Stimulated activated CD8-positive, alpha-beta memory T cell treated with anti-CD3 and anti-CD28 coated beads, Interleukin-4, amount 100 ng/mL, for 1 hour (primary cell): Measurements from ENCODE around the gene PRKCA.
"Not testable (repeated sequence)": the region's sequence is repeated elsewhere in the genome, so short reads cannot be mapped to it uniquely, and the experiment has no call there.

Source experiments
- DNase-seq, 2 donors: peaks; one replicate each; pipeline ENCODE4 v3.0.0-alpha.2; 2020; ENCODE audit warnings: low read depth in 2 of 2, low spot score in 1 of 2

Gene PRKCA

GRCh38 chr17:66324381-66325004 is 22.1 kb downstream of the PRKCA start:
- DNase-seq = not testable (repeated sequence)

- no peak for DNase-seq
Observed at GRCh38 chr17:66326476-66327047, 24.1 kb downstream of the PRKCA start.

- no peak for DNase-seq
Observed at GRCh38 chr17:66330646-66331037, 28.2 kb downstream of the PRKCA start.

- no peak for DNase-seq
Observed at GRCh38 chr17:66331038-66331816, 28.8 kb downstream of the PRKCA start.

- no peak for DNase-seq
Observed at GRCh38 chr17:66335797-66336196, 33.4 kb downstream of the PRKCA start.

- no peak for DNase-seq
Observed at GRCh38 chr17:66337268-66337667, 34.9 kb downstream of the PRKCA start.

- no peak for DNase-seq
Observed at GRCh38 chr17:66337866-66338485, 35.6 kb downstream of the PRKCA start.

GRCh38 chr17:66338937-66339336 is 36.5 kb downstream of the PRKCA start:
- no peak for DNase-seq

- no peak for DNase-seq
Observed at GRCh38 chr17:66339561-66339960, 37.1 kb downstream of the PRKCA start.

GRCh38 chr17:66340720-66341119 is 38.3 kb downstream of the PRKCA start:
- DNase-seq = no peak

GRCh38 chr17:66341462-66341861 is 39.0 kb downstream of the PRKCA start:
- no peak for DNase-seq

- not testable (repeated sequence) for DNase-seq
Observed at GRCh38 chr17:66342263-66342662, 39.9 kb downstream of the PRKCA start.

GRCh38 chr17:66343531-66344078 is 41.2 kb downstream of the PRKCA start:
- no peak for DNase-seq

- no peak for DNase-seq
Observed at GRCh38 chr17:66344473-66344872, 42.1 kb downstream of the PRKCA start.

GRCh38 chr17:66345264-66345663 is 42.9 kb downstream of the PRKCA start:
- no peak for DNase-seq

GRCh38 chr17:66345949-66346638 is 43.7 kb downstream of the PRKCA start:
- not testable (repeated sequence) for DNase-seq

- DNase-seq = no peak
Observed at GRCh38 chr17:66347661-66348514, 45.5 kb downstream of the PRKCA start.

- DNase-seq = no peak
Observed at GRCh38 chr17:66348584-66349165, 46.3 kb downstream of the PRKCA start.

- DNase-seq = no peak
Observed at GRCh38 chr17:66349521-66350254, 47.3 kb downstream of the PRKCA start.
